ENCODE results near the gene FNDC3B. TPM values are rescaled to one million over a fixed set of nuclear protein-coding genes. Genes with fewer than 3 reads are reported as not detected.
"Not testable (repeated sequence)": the region's sequence is repeated elsewhere in the genome, so short reads cannot be mapped to it uniquely, and the experiment has no call there.

FNDC3B gene
- total and polyA plus RNA-seq, 2 of the 8 experiments (the other 6 are each of a cell fraction or from before 2014, with no cell fraction given), result 14.1 to 44.4 TPM

DNA sequence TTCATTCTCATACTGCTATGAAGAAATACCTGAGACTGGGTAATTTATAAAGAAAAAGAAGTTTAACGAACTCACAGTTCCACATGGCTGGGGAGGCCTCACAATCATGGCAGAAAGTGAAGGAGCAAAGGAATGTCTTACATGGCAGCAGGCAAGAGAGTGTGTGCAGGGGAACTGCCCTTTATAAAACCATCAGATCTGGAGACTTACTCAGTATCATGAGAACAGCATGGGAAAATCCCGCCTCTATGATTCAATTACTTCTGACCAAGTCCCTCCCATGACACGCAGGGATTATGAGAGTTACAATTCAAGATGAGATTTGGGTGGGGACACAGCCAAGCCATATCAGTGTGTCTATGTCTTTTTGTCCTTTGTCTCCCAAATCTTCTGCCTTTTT, 49.1 kb upstream of the FNDC3B start:
- not testable (repeated sequence) for H3K4ac ChIP-seq (replicated peaks; ENCODE audit: insufficient read length, low read depth, low read length); H2BK5ac ChIP-seq (ENCODE audit: low read depth, low read length); H4K8ac ChIP-seq (ENCODE audit: extremely low read depth, insufficient read depth, low read length)

More for the DNA sequence above, 49.1 kb upstream of the FNDC3B start:
- H4K5ac ChIP-seq (ENCODE audit: insufficient read length, low read depth, low read length); H3K56ac ChIP-seq (replicated peaks; ENCODE audit: insufficient read length, low read depth, low read length); H3K23me2 ChIP-seq (ENCODE audit: low read depth, low read length); H3K14ac ChIP-seq (ENCODE audit: insufficient read length); H3K4me3 ChIP-seq (ENCODE audit: extremely low read depth in 1 of 4, insufficient read depth in 2 of 4, low read depth in 3 of 4, low read length in 4 of 4); H3K36me3 ChIP-seq (ENCODE audit: control insufficient read depth in 2 of 4, insufficient read depth in 4 of 4, low read length in 3 of 4); H2BK120ac ChIP-seq (replicated peaks; ENCODE audit: low read depth, low read length); H3K79me1 ChIP-seq (ENCODE audit: low read depth, low read length); H2BK15ac ChIP-seq (ENCODE audit: low read length); H4K91ac ChIP-seq (replicated peaks; ENCODE audit: insufficient read length, low read length); POLR2A ChIA-PET (ENCODE audit: partially characterized antibody); H3K23ac ChIP-seq (ENCODE audit: insufficient read length); H2AFZ ChIP-seq (ENCODE audit: low read length); DNase-seq (ENCODE audit: low read depth in 1 of 2, low spot score in 2 of 2); H3K27me3 ChIP-seq (replicated peaks in 1 of 4; ENCODE audit: control insufficient read depth in 3 of 4, extremely low read depth in 1 of 4, insufficient read depth in 3 of 4, low read length in 3 of 4); H3K4me2 ChIP-seq (ENCODE audit: insufficient read depth in 1 of 2, low read depth in 2 of 2, low read length in 2 of 2); H2AK5ac ChIP-seq (ENCODE audit: low read depth, low read length); H2BK12ac ChIP-seq (ENCODE audit: low read depth, low read length); H3K18ac ChIP-seq (ENCODE audit: extremely low read depth, low read length); H2BK20ac ChIP-seq (ENCODE audit: low read length); H3K4me1 ChIP-seq (replicated peaks in 1 of 4; ENCODE audit: control insufficient read depth in 3 of 4, insufficient read depth in 4 of 4, low read length in 3 of 4); H3K27ac ChIP-seq (ENCODE audit: low read depth, low read length); H3K9ac ChIP-seq (replicated peaks in 1 of 4; ENCODE audit: extremely low read depth in 1 of 4, low read depth in 3 of 4, low read length in 3 of 4); H3K9me3 ChIP-seq (ENCODE audit: insufficient read depth in 2 of 2, low read depth in 1 of 2, low read length in 1 of 2); H4K20me1 ChIP-seq (replicated peaks in 1 of 2; ENCODE audit: control insufficient read depth in 1 of 2, insufficient read depth in 2 of 2, low read length in 2 of 2); FAIRE-seq; H3K79me2 ChIP-seq (ENCODE audit: control insufficient read depth in 1 of 2, insufficient read depth in 2 of 2, low read length in 2 of 2): not testable (repeated sequence)
- CTCF ChIA-PET (ENCODE audit: partially characterized antibody), result interaction anchor here (1.4 kb wide), 1 partner anchor 352 kb away, joined by 3 read pairs; no protein-coding TSS in a partner anchor
- 82% methylated on average over 3 of the region's 3 CpGs; no CpG with 5 or more reads in 1 of the 2 experiments for WGBS, 2 experiments (ENCODE audit: extremely low coverage in 1 of 2, insufficient coverage in 1 of 2, insufficient read length in 1 of 2, insufficient replicate concordance in 2 of 2, low coverage in 1 of 2, low lambda C conversion rate in 2 of 2, missing lambda C conversion rate in 1 of 2)
